K562 (cell line): Measurements from ENCODE around the gene PRXL2B.

Experiments
- DNMT1 ChIP-seq: fragments of 450-650 bp; IDR thresholded peaks from 2 replicates; pipeline ENCODE4 v1.6.1; 2016; ENCODE audit warnings: antibody characterized with exemption, mild to moderate bottlenecking
- EZH2 ChIP-seq: IDR thresholded peaks from 2 replicates; pipeline ENCODE4 v1.6.1; 2012; ENCODE audit warnings: low read depth, mild to moderate bottlenecking, inconsistent platforms, low read length, borderline replicate concordance
- FOS ChIP-seq: IDR thresholded peaks from 3 replicates; pipeline ENCODE4 v1.6.1; 2011; ENCODE audit not compliant: insufficient read length; ENCODE audit errors: extremely low read depth
- KLF10 ChIP-seq: fragments of 250-450 bp; sonication (Bioruptor Pico); IDR thresholded peaks from 2 replicates; pipeline ENCODE4 v1.6.1; 2021; ENCODE audit warnings: matching md5 sums
- SIN3A ChIP-seq, 2 experiments: fragments of 150-350 bp in 1 of 2; IDR thresholded peaks; 2 replicates each; pipeline ENCODE4 v1.6.1; 2011 to 2016; ENCODE audit warnings: borderline replicate concordance in 2 of 2, low read depth in 2 of 2, low read length in 2 of 2, mild to moderate bottlenecking in 2 of 2, moderate library complexity in 2 of 2; ENCODE audit not compliant: control insufficient read depth in 1 of 2
- U2AF2 ChIP-seq: fragments of 200-400 bp; formaldehyde crosslinking; optimal IDR thresholded peaks from 2 replicates; pipeline ENCODE3; 2017; ENCODE audit warnings: low read depth, mild to moderate bottlenecking, low read length
- ZBTB49 ChIP-seq: sonication (generic); formaldehyde crosslinking; IDR thresholded peaks from 2 replicates; pipeline ENCODE4 v1.8.0; 2022; ENCODE audit warnings: missing genetic modification reagents, mild to moderate bottlenecking, borderline replicate concordance
- ZFP91 ChIP-seq: sonication (generic); formaldehyde crosslinking; IDR thresholded peaks from 2 replicates; pipeline ENCODE4 v1.8.0; 2022; ENCODE audit warnings: mild to moderate bottlenecking, missing genetic modification reagents
- TF ChIP-seq, protein P1 (sequence below), 3 experiments: IDR thresholded peaks in 2 of 3; conservative IDR thresholded peaks in 1 of 3; 2 replicates each; pipeline ENCODE4 v1.5.1; 2011 to 2012; ENCODE audit warnings: low read length in 3 of 3, mild to moderate bottlenecking in 3 of 3, control low read depth in 2 of 3, improper control_type of control experiment in 1 of 3, inconsistent platforms in 1 of 3, low read depth in 1 of 3, mixed read lengths in 1 of 3, moderate library complexity in 1 of 3; ENCODE audit not compliant: insufficient read depth in 2 of 3

DNA sequence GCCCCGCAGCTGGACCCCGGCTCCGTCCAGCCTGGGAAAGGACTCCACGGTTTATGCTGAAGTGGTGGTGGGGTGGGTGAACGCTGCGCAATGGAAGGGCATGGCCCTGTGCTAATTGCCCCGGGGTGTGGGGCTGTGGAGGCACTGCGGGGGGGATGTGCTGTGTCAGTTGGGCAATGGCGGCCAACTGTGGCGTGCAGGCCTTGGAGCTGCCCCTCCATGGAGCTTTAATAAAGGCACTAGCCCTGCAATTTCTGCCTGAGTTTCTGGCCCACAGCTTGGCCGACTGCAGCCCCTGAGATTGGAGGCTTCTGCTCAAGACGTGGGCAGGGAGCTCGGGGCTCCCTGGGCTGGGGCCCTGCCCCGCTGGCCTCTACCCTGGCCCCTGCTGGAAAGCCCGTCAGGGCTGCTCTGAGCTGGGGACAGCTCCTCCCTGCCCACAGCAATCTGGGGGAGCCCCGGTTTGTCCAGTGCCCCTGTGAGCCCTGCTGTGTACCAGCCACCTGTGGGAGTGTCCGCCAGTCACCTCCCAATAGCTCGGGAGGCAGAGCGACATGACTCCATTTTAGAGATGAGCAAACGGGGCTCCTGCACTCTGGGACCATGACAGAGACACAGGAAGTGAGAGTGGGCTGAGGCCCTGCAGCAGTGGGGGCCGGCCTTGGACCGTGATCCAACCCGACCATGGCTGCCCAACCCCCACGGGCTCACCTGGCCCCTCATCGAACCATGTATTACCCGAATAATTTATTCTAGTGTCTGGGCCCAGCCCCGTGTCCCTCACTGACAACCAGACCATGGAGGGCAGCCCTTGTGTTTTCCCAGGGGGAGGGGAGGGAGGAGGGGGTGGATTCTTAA lies 39.1 kb upstream of the PRXL2B start:
- TF ChIP-seq ZBTB49 (CRISPR knock-in tag) (no peak), U2AF2 (no peak), KLF10 (no peak), FOS (no peak), ZFP91 (CRISPR knock-in tag) (no peak; the same call in 1 of the 2 replicates), SIN3A (IDR thresholded peaks at IDR 0.05; ENCODE audit: borderline replicate concordance in 2 of 2, control insufficient read depth in 1 of 2, low read depth in 2 of 2, low read length in 2 of 2) (no peak), EZH2 (no peak), DNMT1 (no peak)
- TF ChIP-seq, protein P1, sequence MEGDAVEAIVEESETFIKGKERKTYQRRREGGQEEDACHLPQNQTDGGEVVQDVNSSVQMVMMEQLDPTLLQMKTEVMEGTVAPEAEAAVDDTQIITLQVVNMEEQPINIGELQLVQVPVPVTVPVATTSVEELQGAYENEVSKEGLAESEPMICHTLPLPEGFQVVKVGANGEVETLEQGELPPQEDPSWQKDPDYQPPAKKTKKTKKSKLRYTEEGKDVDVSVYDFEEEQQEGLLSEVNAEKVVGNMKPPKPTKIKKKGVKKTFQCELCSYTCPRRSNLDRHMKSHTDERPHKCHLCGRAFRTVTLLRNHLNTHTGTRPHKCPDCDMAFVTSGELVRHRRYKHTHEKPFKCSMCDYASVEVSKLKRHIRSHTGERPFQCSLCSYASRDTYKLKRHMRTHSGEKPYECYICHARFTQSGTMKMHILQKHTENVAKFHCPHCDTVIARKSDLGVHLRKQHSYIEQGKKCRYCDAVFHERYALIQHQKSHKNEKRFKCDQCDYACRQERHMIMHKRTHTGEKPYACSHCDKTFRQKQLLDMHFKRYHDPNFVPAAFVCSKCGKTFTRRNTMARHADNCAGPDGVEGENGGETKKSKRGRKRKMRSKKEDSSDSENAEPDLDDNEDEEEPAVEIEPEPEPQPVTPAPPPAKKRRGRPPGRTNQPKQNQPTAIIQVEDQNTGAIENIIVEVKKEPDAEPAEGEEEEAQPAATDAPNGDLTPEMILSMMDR (IDR thresholded peaks at IDR 0.05 in 2 of 3, conservative IDR thresholded peaks at IDR 0.05 in 1 of 3; ENCODE audit: insufficient read depth in 2 of 3, low read depth in 1 of 3, low read length in 3 of 3): no peak
